B cell (primary cell): ENCODE data around the gene POU2AF1. TPM values are rescaled to one million over a fixed set of nuclear protein-coding genes. Genes with fewer than 3 reads are reported as not detected.

ENCODE experiments used
- ATAC-seq: fragments of 200-7000 bp; cut with Tn5 transposase; one replicate; pipeline ENCODE4 v1.10.0; 2021; ENCODE audit warnings: low read depth, mild to moderate bottlenecking, moderate number of reproducible peaks, moderate library complexity
- CTCF ChIA-PET: fragments of 350-600 bp; sonication (Branson Sonifier 250); formaldehyde crosslinking; loops from one replicate; lab custom pipeline; 2021; ENCODE audit warnings: antibody characterized with exemption, inconsistent platforms; lab: Charles Lee
- POLR2A ChIA-PET: fragments of 350-600 bp; sonication (Branson Sonifier 250); formaldehyde crosslinking; loops from one replicate; lab custom pipeline; 2021; ENCODE audit warnings: antibody characterized with exemption; lab: Charles Lee
- DNase-seq: peaks from one replicate; pipeline ENCODE4 v3.0.0; 2013
- H2AFZ ChIP-seq: 2 replicates; pipeline ENCODE4 v1.6.1; 2012; ENCODE audit warnings: mild to moderate bottlenecking, low read depth, low read length; ENCODE audit not compliant: insufficient read depth, poor library complexity, severe bottlenecking
- H3K27ac ChIP-seq, 2 donors: 1 replicate in 1 of 2; 2 replicates in 1 of 2; pipeline ENCODE4 v1.5.1; 2012 to 2013; ENCODE audit warnings: low read length in 2 of 2, mild to moderate bottlenecking in 2 of 2, moderate library complexity in 1 of 2
- H3K27me3 ChIP-seq, 4 experiments: fragments of 200-600 bp in 1 of 4; sonication (generic) in 1 of 4; replicated peaks in 1 of 4; 1 replicate in 2 of 4; 2 replicates in 2 of 4; pipeline versions ENCODE4 v1.6.1 to v1.7.0; 2013 to 2016; ENCODE audit warnings: low read length in 3 of 4, mild to moderate bottlenecking in 2 of 4, mixed read lengths in 1 of 4, moderate library complexity in 1 of 4; ENCODE audit not compliant: insufficient read depth in 4 of 4, control insufficient read depth in 3 of 4; ENCODE audit errors: control extremely low read depth in 1 of 4
- H3K36me3 ChIP-seq, 2 experiments: replicated peaks in 1 of 2; 1 replicate in 1 of 2; 2 replicates in 1 of 2; pipeline versions ENCODE4 v1.6.1 to v1.7.1; 2013; ENCODE audit warnings: low read length in 1 of 2; ENCODE audit not compliant: insufficient read depth in 2 of 2, control insufficient read depth in 1 of 2; ENCODE audit errors: control extremely low read depth in 1 of 2, extremely low read depth in 1 of 2
- H3K4me1 ChIP-seq, 2 donors: fragments of 200-600 bp in 1 of 2; sonication (generic) in 1 of 2; 1 replicate in 1 of 2; 2 replicates in 1 of 2; pipeline versions ENCODE4 v1.5.1 to v1.6.1; 2013 to 2017; ENCODE audit warnings: low read length in 2 of 2; ENCODE audit not compliant: control insufficient read depth in 2 of 2, insufficient read depth in 2 of 2
- H3K4me2 ChIP-seq: replicated peaks from 2 replicates; pipeline ENCODE3; 2012; ENCODE audit warnings: mild to moderate bottlenecking, low read depth, low read length; ENCODE audit not compliant: poor library complexity, severe bottlenecking
- H3K4me3 ChIP-seq, 5 experiments: fragments of 200-600 bp in 1 of 5; sonication (generic) in 1 of 5; 1 replicate in 3 of 5; 2 replicates in 2 of 5; pipeline versions ENCODE4 v1.5.1 to v1.7.0; 2011 to 2016; ENCODE audit warnings: low read length in 4 of 5, mild to moderate bottlenecking in 4 of 5, low read depth in 2 of 5, control low read depth in 1 of 5, moderate library complexity in 1 of 5; ENCODE audit not compliant: insufficient read depth in 1 of 5; ENCODE audit errors: control extremely low read depth in 1 of 5, extremely low read depth in 1 of 5
- H3K79me2 ChIP-seq: fragments of 200-600 bp; sonication (generic); one replicate; pipeline ENCODE4 v1.6.0; 2016; ENCODE audit warnings: low read length; ENCODE audit not compliant: control insufficient read depth, insufficient read depth
- H3K9ac ChIP-seq: fragments of 200-600 bp; sonication (generic); 2 replicates; pipeline ENCODE4 v1.6.1; 2017; ENCODE audit warnings: mild to moderate bottlenecking, low read length, moderate library complexity
- H3K9me3 ChIP-seq, 3 donors: one replicate each; pipeline versions ENCODE4 v1.6.1 to v1.7.1; 2013; ENCODE audit warnings: low read length in 2 of 3; ENCODE audit not compliant: control insufficient read depth in 2 of 3, insufficient read depth in 1 of 3; ENCODE audit errors: control extremely low read depth in 1 of 3
- H4K20me1 ChIP-seq: 2 replicates; pipeline ENCODE4 v1.6.0; 2012; ENCODE audit warnings: mild to moderate bottlenecking, low read length; ENCODE audit not compliant: insufficient read depth, control insufficient read depth, poor library complexity, severe bottlenecking
- H3K27ac Mint-ChIP-seq: one replicate; pipeline ENCODE4 v1.8.0; 2021; ENCODE audit warnings: mixed read lengths
- H3K27me3 Mint-ChIP-seq: one replicate; pipeline ENCODE4 v1.8.0; 2021; ENCODE audit warnings: mixed read lengths
- H3K4me1 Mint-ChIP-seq: one replicate; pipeline ENCODE4 v1.8.0; 2021; ENCODE audit warnings: mixed read lengths
- H3K4me3 Mint-ChIP-seq: one replicate; pipeline ENCODE4 v1.8.0; 2021; ENCODE audit warnings: mixed read lengths
- H3K9me3 Mint-ChIP-seq: one replicate; pipeline ENCODE4 v1.8.0; 2022; ENCODE audit warnings: mixed read lengths; ENCODE audit not compliant: insufficient read depth
- CTCF ChIP-seq: fragments of 200-600 bp; IDR thresholded peaks from one replicate; pipeline ENCODE4 v1.8.0; 2022; ENCODE audit warnings: antibody characterized with exemption, mild to moderate bottlenecking
- EZH2 ChIP-seq: IDR thresholded peaks from 2 replicates; pipeline ENCODE4 v1.6.1; 2012; ENCODE audit warnings: borderline replicate concordance, low read depth, mild to moderate bottlenecking, moderate library complexity, low read length; ENCODE audit not compliant: insufficient read depth, poor library complexity, severe bottlenecking
- WGBS: methylation state at CpG from one replicate; pipeline ENCODE4 v1.1.5; 2013; ENCODE audit warnings: missing lambda C conversion rate; ENCODE audit not compliant: insufficient coverage; 5-methylcytosine and 5-hydroxymethylcytosine counted together
- intact Hi-C: fragments of 100-400 bp; cut with micrococcal nuclease; formaldehyde crosslinking; loops from one replicate; pipeline ENCODE4 v1.10.0; 2022
- polyA plus RNA-seq: library from polyadenylated mRNA; depleted of rRNA; stranded (reverse); fragments of >200 nt; gene quantifications from 2 replicates; pipeline ENCODE4 v1.2.3, GENCODE V29; 2012
- total RNA-seq, 2 donors: library from RNA; stranded (reverse); fragments of 120-200 nt in 1 of 2; gene quantifications; 1 replicate in 1 of 2; 2 replicates in 1 of 2; pipeline versions ENCODE4 v1.2.3 to v1.2.4, GENCODE V29; 2013 to 2022

POU2AF1 gene
- total and polyA plus RNA-seq, 2 donors (not counting 1 experiment from before 2014, with no cell fraction given), result 308 to 407 TPM

DNA sequence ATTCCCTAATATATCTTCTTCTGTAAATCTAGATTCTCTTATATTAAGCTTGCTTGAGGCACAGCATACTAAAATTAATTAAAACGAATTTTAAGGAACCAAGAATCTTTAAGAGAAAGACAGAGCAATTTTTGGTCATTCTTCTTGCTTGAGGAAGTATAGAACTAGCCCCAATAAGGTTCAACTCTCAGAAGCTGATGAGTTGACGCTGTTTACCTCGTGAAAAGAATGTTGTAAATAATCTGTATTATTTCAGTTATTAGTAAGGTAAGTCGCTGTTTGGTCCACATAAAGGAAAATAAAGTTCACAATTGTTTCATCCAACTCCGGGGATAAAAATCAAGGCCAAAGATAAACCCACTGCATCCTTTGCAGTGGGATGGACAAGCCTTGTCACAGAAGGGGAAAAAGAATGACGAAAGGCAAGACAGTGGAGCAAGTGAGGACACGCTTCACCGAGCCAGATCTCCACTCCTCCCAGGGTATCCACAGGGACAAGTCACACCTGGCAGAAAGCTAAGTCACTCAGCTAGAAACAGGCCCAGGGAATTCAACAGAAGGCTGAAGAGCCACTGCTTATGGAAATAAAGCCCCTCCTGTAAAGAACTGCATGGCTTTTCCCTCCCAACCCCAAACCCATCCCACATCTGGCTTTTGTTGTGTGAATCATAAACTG is 752 bp downstream of the POU2AF1 start:
- Mint-ChIP-seq H3K27ac (peak overlapping the region; percentile 100), H3K4me1 (peaks cover 78% of the 10 kb centered on the region), H3K9me3 (no peaks in the 10 kb centered on the region), H3K27me3 (no peaks in the 10 kb centered on the region), H3K4me3 (peak overlapping the region; percentile 100)
- H3K79me2 ChIP-seq, result peaks cover 60% of the 10 kb centered on the region
- no peaks in the 10 kb centered on the region for H3K27me3 ChIP-seq
- CTCF ChIA-PET, result interaction anchor here (0.8 to 32.5 kb wide), 16 partner anchors 9 to 100 kb away, joined by 3 to 922 read pairs (median 7); no protein-coding TSS in a partner anchor
- peak overlapping the region; percentile 96 to 97 for H3K27ac ChIP-seq
- ATAC-seq, result no peak
- TF ChIP-seq EZH2 (no peak), CTCF (no peak)
- WGBS, result no CpG with 5 or more reads among the region's 8 CpGs
- no peak for DNase-seq
- peak overlapping the region; percentile 80 for H3K4me2 ChIP-seq
- peaks cover 7% of the 10 kb centered on the region for H4K20me1 ChIP-seq
- peak overlapping the region; percentile 94 for H3K9ac ChIP-seq
- POLR2A ChIA-PET, result interaction anchor here (1.0 to 7.7 kb wide), 9 partner anchors 8 to 40 kb away, joined by 3 to 314 read pairs (median 17); no protein-coding TSS in a partner anchor
- intact Hi-C loops, result loop anchor here (1.0 to 10.0 kb wide), 7 partner anchors 10 to 950 kb away; partner anchors contain the start of genes ARHGAP20, FDX1, PPP2R1B and SIK2
- peaks cover 77 to 79% of the 10 kb centered on the region in 2 donors for H3K4me1 ChIP-seq
- peak overlapping the region; percentile 66 to 91 (median 89) for H3K4me3 ChIP-seq
- peaks cover 3 to 15% of the 10 kb centered on the region in 2 experiments for H3K36me3 ChIP-seq
- H3K9me3 ChIP-seq, result peaks cover 0 to 4% (median 0%) of the 10 kb centered on the region in 3 donors
- peak overlapping the region; percentile 57 for H2AFZ ChIP-seq
